Measurements from ENCODE around the gene FCHSD2.

DNA sequence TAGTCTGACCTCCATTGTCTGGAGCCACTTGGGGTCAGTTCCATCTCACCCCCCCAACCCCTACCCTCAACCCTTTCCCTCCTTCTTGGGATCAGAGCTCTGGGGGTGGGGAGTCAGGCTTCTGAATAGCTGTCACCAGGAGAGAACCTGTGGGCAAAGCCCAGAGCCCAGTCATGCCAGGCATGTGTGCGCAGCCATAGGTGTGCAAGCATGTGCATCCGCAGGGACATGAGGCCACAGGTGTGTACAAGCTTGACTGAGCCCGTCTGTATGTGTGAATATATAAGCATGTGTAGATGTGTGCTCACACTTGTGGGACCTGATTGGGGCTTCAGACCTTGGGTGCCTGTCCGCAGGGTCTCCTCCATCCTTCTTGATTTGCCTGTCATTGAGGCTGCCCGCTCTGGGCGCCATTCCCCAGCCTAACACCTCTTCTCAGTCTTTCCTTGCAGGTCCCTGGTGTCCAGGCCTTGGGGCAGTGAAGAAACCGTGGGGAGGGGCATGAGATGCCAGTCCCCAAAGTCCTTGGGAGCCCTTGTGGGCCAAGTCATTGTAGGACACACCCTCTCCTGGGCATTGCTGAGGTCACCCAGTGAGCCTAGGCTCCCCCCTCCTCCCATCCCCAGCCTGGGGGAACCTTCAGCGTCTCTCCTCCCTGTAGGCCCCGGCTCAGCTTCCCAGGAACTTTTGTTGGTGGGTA lies 318.9 kb downstream of the FCHSD2 start:
- TF ChIP-seq CTCF (IDR thresholded peaks at IDR 0.05; ENCODE audit: borderline replicate concordance, extremely low read depth, low read length, poor library complexity, severe bottlenecking) (no peak), EZH2 (IDR thresholded peaks at IDR 0.05; ENCODE audit: borderline replicate concordance, low read depth, low read length, severe bottlenecking) (no peak)

Measured in DND-41 (cell line).